Liver (tissue), 9 donors: Measurements from ENCODE around the gene PLB1. TPM values are rescaled to one million over a fixed set of nuclear protein-coding genes. Genes with fewer than 3 reads are reported as not detected.

Experiments
- DNase-seq: peaks from one replicate; pipeline ENCODE4 v3.0.0-alpha.2; 2017; ENCODE audit warnings: low spot score
- H3K27ac ChIP-seq, 2 donors: one replicate each; pipeline ENCODE4 v1.7.0; 2013; ENCODE audit warnings: inconsistent platforms in 2 of 2, low read length in 2 of 2, control low read depth in 1 of 2, low read depth in 1 of 2, mild to moderate bottlenecking in 1 of 2
- H3K27me3 ChIP-seq, 4 donors: one replicate each; pipeline versions ENCODE4 v1.6.1 to v1.7.0; 2013; ENCODE audit warnings: low read length in 3 of 4, inconsistent platforms in 1 of 4, mild to moderate bottlenecking in 1 of 4, moderate library complexity in 1 of 4; ENCODE audit not compliant: control insufficient read depth in 4 of 4, insufficient read depth in 4 of 4
- H3K36me3 ChIP-seq, 4 donors: one replicate each; pipeline versions ENCODE4 v1.6.1 to v1.7.0; 2013; ENCODE audit warnings: low read length in 3 of 4, mild to moderate bottlenecking in 3 of 4, low read depth in 1 of 4, moderate library complexity in 1 of 4; ENCODE audit not compliant: control insufficient read depth in 4 of 4, insufficient read depth in 3 of 4
- H3K4me1 ChIP-seq, 4 donors: one replicate each; pipeline versions ENCODE4 v1.6.1 to v1.7.0; 2013; ENCODE audit warnings: low read length in 3 of 4, mild to moderate bottlenecking in 3 of 4, moderate library complexity in 1 of 4; ENCODE audit not compliant: control insufficient read depth in 4 of 4, insufficient read depth in 4 of 4
- H3K4me3 ChIP-seq, 3 donors: one replicate each; pipeline versions ENCODE4 v1.6.1 to v1.7.0; 2013; ENCODE audit warnings: low read length in 3 of 3, control low read depth in 1 of 3, low read depth in 1 of 3, mild to moderate bottlenecking in 1 of 3
- H3K9ac ChIP-seq, 2 donors: one replicate each; pipeline ENCODE4 v1.7.0; 2013; ENCODE audit warnings: low read length in 2 of 2, mild to moderate bottlenecking in 2 of 2, moderate library complexity in 2 of 2, control low read depth in 1 of 2, low read depth in 1 of 2
- H3K9me3 ChIP-seq, 4 donors: one replicate each; pipeline versions ENCODE4 v1.6.1 to v1.7.0; 2013; ENCODE audit warnings: low read length in 3 of 4; ENCODE audit not compliant: control insufficient read depth in 4 of 4
- EGR1 ChIP-seq, 2 donors: IDR thresholded peaks; 2 replicates each; pipeline ENCODE4 v1.6.1; 2016 to 2018; ENCODE audit warnings: antibody characterized with exemption in 2 of 2, low read depth in 2 of 2
- FOXA1 ChIP-seq: IDR thresholded peaks from 2 replicates; pipeline ENCODE4 v1.6.1; 2016; ENCODE audit warnings: antibody characterized with exemption
- FOXA2 ChIP-seq: IDR thresholded peaks from 2 replicates; pipeline ENCODE4 v1.6.1; 2016; ENCODE audit warnings: antibody characterized with exemption
- GABPA ChIP-seq, 2 donors: IDR thresholded peaks in 1 of 2; conservative IDR thresholded peaks in 1 of 2; 2 replicates each; pipeline ENCODE4 v1.6.1; 2016; ENCODE audit warnings: antibody characterized with exemption in 2 of 2, mild to moderate bottlenecking in 1 of 2, moderate library complexity in 1 of 2
- HNF4G ChIP-seq: IDR thresholded peaks from 2 replicates; pipeline ENCODE4 v1.6.1; 2016; ENCODE audit warnings: antibody characterized with exemption
- JUND ChIP-seq, 2 donors: IDR thresholded peaks; 2 replicates each; pipeline ENCODE4 v1.6.1; 2016; ENCODE audit warnings: antibody characterized with exemption in 2 of 2
- NR2F2 ChIP-seq: IDR thresholded peaks from 2 replicates; pipeline ENCODE4 v1.6.1; 2016; ENCODE audit warnings: antibody characterized with exemption
- RAD21 ChIP-seq, 2 donors: IDR thresholded peaks; 2 replicates each; pipeline ENCODE4 v1.6.1; 2016; ENCODE audit warnings: antibody characterized with exemption in 2 of 2, mild to moderate bottlenecking in 2 of 2
- RXRA ChIP-seq, 2 donors: IDR thresholded peaks; 2 replicates each; pipeline ENCODE4 v1.6.1; 2017 to 2018; ENCODE audit warnings: antibody characterized with exemption in 2 of 2, mild to moderate bottlenecking in 1 of 2
- TAF1 ChIP-seq: conservative IDR thresholded peaks from 2 replicates; pipeline ENCODE4 v1.6.1; 2016; ENCODE audit warnings: antibody characterized with exemption, mild to moderate bottlenecking
- YY1 ChIP-seq: IDR thresholded peaks from 2 replicates; pipeline ENCODE4 v1.6.1; 2016; ENCODE audit warnings: antibody characterized with exemption, mild to moderate bottlenecking
- WGBS: extraction: QIAGEN DNeasy Blood & Tissue Kit; methylation state at CpG from one replicate; pipeline ENCODE4 v1.1.7; 2013; 5-methylcytosine and 5-hydroxymethylcytosine counted together
- polyA plus RNA-seq, 2 donors: library from polyadenylated mRNA; stranded (reverse) in 1 of 2; unstranded in 1 of 2; fragments of 200-250 nt in 1 of 2; fragments of >200 nt in 1 of 2; fragmentation: Nextera tagmentation in 1 of 2; extraction: Ambion mirVana in 1 of 2; gene quantifications; one replicate each; pipeline versions ENCODE4 v1.2.1 to v1.2.3, GENCODE V29; 2013 to 2015
- total RNA-seq, 2 donors: library from RNA; depleted of rRNA; stranded (reverse); fragments of >200 nt; gene quantifications; one replicate each; pipeline ENCODE4 v1.2.3, GENCODE V29; 2014
- TF ChIP-seq, protein P1 (sequence below): IDR thresholded peaks from 2 replicates; pipeline ENCODE4 v1.6.1; 2016; ENCODE audit warnings: antibody characterized with exemption
- TF ChIP-seq, protein P2 (sequence below): IDR thresholded peaks from 2 replicates; pipeline ENCODE4 v1.6.1; 2016; ENCODE audit warnings: antibody characterized with exemption, mild to moderate bottlenecking
- TF ChIP-seq, protein P3 (sequence below): IDR thresholded peaks from 2 replicates; pipeline ENCODE4 v1.6.1; 2016; ENCODE audit warnings: antibody characterized with exemption
- TF ChIP-seq, protein P4 (sequence below): IDR thresholded peaks from 2 replicates; pipeline ENCODE4 v1.6.1; 2016; ENCODE audit warnings: antibody characterized with exemption
- TF ChIP-seq, protein P5 (sequence below): fragments of 150-350 bp; IDR thresholded peaks from 2 replicates; pipeline ENCODE4 v1.5.1; 2017; ENCODE audit warnings: improper control_type of control experiment, low read depth, low read length; ENCODE audit not compliant: missing input control
- donor health status: healthy.
- donor health status: healthy.
- donor health status: healthy.
- donor health status: healthy.
- donor health status: healthy.

Gene PLB1
- total and polyA plus RNA-seq, 4 donors, result 0.58 to 4.5 (median 1.6) TPM

DNA sequence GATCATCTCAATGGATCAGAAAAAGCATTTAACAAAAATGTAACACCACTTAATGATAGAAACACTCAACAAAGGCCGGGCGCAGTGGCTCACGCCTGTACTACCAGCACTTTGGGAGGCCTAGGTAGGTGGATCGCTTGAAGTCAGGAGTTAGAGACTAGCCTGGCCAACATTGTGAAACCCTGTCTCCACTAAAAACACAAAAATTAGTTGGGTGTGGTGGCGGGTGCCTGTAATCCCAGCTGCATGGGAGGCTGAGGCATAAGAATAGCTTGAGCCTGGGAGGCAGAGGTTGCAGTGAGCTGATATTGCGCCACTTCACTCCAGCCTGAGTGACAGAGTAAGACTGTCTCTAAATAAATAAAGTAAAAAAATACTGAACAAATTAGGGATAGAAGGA, 74.6 kb downstream of the PLB1 start:
- 81% methylated on average over 6 of the region's 6 CpGs for WGBS
- no peaks in the 10 kb centered on the region for H3K36me3 ChIP-seq
- peaks cover 0 to 2% (median 0%) of the 10 kb centered on the region in 4 donors for H3K9me3 ChIP-seq
- H3K9ac ChIP-seq, result no peak overlapping the region
- H3K4me1 ChIP-seq, result peaks cover 0 to 6% (median 4%) of the 10 kb centered on the region in 4 donors
- H3K4me3 ChIP-seq, result no peak overlapping the region
- H3K27ac ChIP-seq, result no peak overlapping the region
- TF ChIP-seq EGR1 (IDR thresholded peaks at IDR 0.05; ENCODE audit: low read depth in 2 of 2) (no peak), RXRA (IDR thresholded peaks at IDR 0.05) (no peak), GABPA (IDR thresholded peaks at IDR 0.05 in 1 of 2, conservative IDR thresholded peaks at IDR 0.05 in 1 of 2) (no peak), FOXA1 (no peak), YY1 (no peak), TAF1 (no peak), HNF4G (no peak), NR2F2 (no peak), RAD21 (IDR thresholded peaks at IDR 0.05) (no peak)
- TF ChIP-seq, protein P1, sequence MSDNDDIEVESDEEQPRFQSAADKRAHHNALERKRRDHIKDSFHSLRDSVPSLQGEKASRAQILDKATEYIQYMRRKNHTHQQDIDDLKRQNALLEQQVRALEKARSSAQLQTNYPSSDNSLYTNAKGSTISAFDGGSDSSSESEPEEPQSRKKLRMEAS, result no peak
- TF ChIP-seq, protein P2, sequence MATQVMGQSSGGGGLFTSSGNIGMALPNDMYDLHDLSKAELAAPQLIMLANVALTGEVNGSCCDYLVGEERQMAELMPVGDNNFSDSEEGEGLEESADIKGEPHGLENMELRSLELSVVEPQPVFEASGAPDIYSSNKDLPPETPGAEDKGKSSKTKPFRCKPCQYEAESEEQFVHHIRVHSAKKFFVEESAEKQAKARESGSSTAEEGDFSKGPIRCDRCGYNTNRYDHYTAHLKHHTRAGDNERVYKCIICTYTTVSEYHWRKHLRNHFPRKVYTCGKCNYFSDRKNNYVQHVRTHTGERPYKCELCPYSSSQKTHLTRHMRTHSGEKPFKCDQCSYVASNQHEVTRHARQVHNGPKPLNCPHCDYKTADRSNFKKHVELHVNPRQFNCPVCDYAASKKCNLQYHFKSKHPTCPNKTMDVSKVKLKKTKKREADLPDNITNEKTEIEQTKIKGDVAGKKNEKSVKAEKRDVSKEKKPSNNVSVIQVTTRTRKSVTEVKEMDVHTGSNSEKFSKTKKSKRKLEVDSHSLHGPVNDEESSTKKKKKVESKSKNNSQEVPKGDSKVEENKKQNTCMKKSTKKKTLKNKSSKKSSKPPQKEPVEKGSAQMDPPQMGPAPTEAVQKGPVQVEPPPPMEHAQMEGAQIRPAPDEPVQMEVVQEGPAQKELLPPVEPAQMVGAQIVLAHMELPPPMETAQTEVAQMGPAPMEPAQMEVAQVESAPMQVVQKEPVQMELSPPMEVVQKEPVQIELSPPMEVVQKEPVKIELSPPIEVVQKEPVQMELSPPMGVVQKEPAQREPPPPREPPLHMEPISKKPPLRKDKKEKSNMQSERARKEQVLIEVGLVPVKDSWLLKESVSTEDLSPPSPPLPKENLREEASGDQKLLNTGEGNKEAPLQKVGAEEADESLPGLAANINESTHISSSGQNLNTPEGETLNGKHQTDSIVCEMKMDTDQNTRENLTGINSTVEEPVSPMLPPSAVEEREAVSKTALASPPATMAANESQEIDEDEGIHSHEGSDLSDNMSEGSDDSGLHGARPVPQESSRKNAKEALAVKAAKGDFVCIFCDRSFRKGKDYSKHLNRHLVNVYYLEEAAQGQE, result no peak
- TF ChIP-seq, protein P3, sequence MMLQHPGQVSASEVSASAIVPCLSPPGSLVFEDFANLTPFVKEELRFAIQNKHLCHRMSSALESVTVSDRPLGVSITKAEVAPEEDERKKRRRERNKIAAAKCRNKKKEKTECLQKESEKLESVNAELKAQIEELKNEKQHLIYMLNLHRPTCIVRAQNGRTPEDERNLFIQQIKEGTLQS, result no peak
- TF ChIP-seq, protein P4, sequence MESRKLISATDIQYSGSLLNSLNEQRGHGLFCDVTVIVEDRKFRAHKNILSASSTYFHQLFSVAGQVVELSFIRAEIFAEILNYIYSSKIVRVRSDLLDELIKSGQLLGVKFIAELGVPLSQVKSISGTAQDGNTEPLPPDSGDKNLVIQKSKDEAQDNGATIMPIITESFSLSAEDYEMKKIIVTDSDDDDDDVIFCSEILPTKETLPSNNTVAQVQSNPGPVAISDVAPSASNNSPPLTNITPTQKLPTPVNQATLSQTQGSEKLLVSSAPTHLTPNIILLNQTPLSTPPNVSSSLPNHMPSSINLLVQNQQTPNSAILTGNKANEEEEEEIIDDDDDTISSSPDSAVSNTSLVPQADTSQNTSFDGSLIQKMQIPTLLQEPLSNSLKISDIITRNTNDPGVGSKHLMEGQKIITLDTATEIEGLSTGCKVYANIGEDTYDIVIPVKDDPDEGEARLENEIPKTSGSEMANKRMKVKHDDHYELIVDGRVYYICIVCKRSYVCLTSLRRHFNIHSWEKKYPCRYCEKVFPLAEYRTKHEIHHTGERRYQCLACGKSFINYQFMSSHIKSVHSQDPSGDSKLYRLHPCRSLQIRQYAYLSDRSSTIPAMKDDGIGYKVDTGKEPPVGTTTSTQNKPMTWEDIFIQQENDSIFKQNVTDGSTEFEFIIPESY, result no peak
- DNase-seq, result no peak
- no peaks in the 10 kb centered on the region for H3K27me3 ChIP-seq

DNA sequence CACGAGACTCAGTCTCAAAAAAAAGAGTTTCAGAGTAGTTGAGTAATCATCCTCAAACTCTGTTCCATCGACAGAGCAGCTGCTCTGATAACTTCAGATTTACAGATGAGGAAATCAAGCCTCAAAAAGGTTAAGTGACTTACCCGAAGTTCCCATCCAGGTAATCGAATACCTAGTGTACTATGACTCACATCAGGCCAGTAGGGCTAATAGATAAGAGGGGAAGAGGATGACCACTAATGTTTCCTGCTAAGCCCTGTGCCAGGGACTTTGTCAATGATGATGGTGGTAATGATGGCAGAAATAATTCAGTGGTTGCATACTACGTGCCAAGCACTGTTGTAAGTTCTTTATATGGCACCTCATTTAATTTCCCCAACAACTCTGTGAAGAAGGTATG, 80.9 kb downstream of the PLB1 start:
- H3K4me1 ChIP-seq, result no peaks in the 10 kb centered on the region
- H3K4me3 ChIP-seq, result no peak overlapping the region
- TF ChIP-seq JUND (IDR thresholded peaks at IDR 0.05), result no peak
- TF ChIP-seq, protein P2, result no peak
- TF ChIP-seq RXRA (IDR thresholded peaks at IDR 0.05), result no peak
- TF ChIP-seq, protein P4, result no peak
- no peak for TF ChIP-seq GABPA (IDR thresholded peaks at IDR 0.05 in 1 of 2, conservative IDR thresholded peaks at IDR 0.05 in 1 of 2)
- TF ChIP-seq NR2F2, result no peak
- TF ChIP-seq EGR1 (IDR thresholded peaks at IDR 0.05; ENCODE audit: low read depth in 2 of 2), result no peak
- TF ChIP-seq, protein P3, result no peak
- no peak for TF ChIP-seq RAD21 (IDR thresholded peaks at IDR 0.05)
- TF ChIP-seq FOXA2, result no peak
- TF ChIP-seq, protein P5, sequence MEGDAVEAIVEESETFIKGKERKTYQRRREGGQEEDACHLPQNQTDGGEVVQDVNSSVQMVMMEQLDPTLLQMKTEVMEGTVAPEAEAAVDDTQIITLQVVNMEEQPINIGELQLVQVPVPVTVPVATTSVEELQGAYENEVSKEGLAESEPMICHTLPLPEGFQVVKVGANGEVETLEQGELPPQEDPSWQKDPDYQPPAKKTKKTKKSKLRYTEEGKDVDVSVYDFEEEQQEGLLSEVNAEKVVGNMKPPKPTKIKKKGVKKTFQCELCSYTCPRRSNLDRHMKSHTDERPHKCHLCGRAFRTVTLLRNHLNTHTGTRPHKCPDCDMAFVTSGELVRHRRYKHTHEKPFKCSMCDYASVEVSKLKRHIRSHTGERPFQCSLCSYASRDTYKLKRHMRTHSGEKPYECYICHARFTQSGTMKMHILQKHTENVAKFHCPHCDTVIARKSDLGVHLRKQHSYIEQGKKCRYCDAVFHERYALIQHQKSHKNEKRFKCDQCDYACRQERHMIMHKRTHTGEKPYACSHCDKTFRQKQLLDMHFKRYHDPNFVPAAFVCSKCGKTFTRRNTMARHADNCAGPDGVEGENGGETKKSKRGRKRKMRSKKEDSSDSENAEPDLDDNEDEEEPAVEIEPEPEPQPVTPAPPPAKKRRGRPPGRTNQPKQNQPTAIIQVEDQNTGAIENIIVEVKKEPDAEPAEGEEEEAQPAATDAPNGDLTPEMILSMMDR, result no peak
- no peak for TF ChIP-seq TAF1
- no peaks in the 10 kb centered on the region for H3K36me3 ChIP-seq
- no peak for DNase-seq
- H3K9ac ChIP-seq, result no peak overlapping the region
- H3K27me3 ChIP-seq, result no peaks in the 10 kb centered on the region
- H3K27ac ChIP-seq, result no peak overlapping the region
- H3K9me3 ChIP-seq, result peaks cover 0 to 2% (median 0%) of the 10 kb centered on the region in 4 donors
- WGBS, result 83% methylated on average over 5 of the region's 5 CpGs
